Uterus (tissue), 4 donors: ENCODE data around the gene HS6ST1. TPM values are rescaled to one million over a fixed set of nuclear protein-coding genes. Genes with fewer than 3 reads are reported as not detected.

Source experiments
- DNase-seq, 2 donors: peaks; one replicate each; pipeline ENCODE4 v3.0.0-alpha.2; 2019 to 2020
- H3K27ac ChIP-seq, 2 donors: fragments of 200-600 bp; sonication (generic); 1 replicate in 1 of 2; 2 replicates in 1 of 2; pipeline ENCODE4 v1.5.1; 2016 to 2018
- H3K27me3 ChIP-seq, 2 donors: fragments of 200-600 bp; sonication (generic); one replicate each; pipeline ENCODE4 v1.5.1; 2018 to 2019; ENCODE audit warnings: control low read depth in 1 of 2
- H3K36me3 ChIP-seq, 2 donors: fragments of 200-600 bp; sonication (generic); one replicate each; pipeline ENCODE4 v1.5.1; 2019; ENCODE audit warnings: control low read depth in 1 of 2
- H3K4me1 ChIP-seq, 2 donors: fragments of 200-600 bp; sonication (generic); one replicate each; pipeline ENCODE4 v1.5.1; 2018 to 2019; ENCODE audit warnings: control low read depth in 1 of 2
- H3K4me3 ChIP-seq, 2 donors: fragments of 200-600 bp; sonication (generic); 1 replicate in 1 of 2; 2 replicates in 1 of 2; pipeline ENCODE4 v1.5.1; 2018 to 2019; ENCODE audit warnings: mild to moderate bottlenecking in 1 of 2
- H3K9me3 ChIP-seq, 2 donors: fragments of 200-600 bp; sonication (generic); one replicate each; pipeline ENCODE4 v1.5.1; 2019; ENCODE audit warnings: control low read depth in 1 of 2
- POLR2A ChIP-seq, 2 donors: fragments of 450-650 bp; IDR thresholded peaks; one replicate each; pipeline ENCODE4 v1.6.1; 2016; ENCODE audit warnings: antibody characterized with exemption in 2 of 2, mild to moderate bottlenecking in 1 of 2, moderate library complexity in 1 of 2
- intact Hi-C: fragments of 100-400 bp; cut with DNase I; formaldehyde crosslinking; loops from one replicate; pipeline ENCODE4 v1.15.1; 2023; ENCODE audit warnings: low total_unique reads
- total RNA-seq, 4 donors: library from RNA; depleted of rRNA in 3 of 4; stranded (reverse); fragments of >200 nt in 3 of 4; gene quantifications; one replicate each; pipeline versions ENCODE4 v1.1.0 to v1.2.4, GENCODE V29; 2014 to 2023
- TF ChIP-seq, protein P1 (sequence below), 4 experiments: fragments of 200-600 bp in 2 of 4; fragments of 450-650 bp in 2 of 4; sonication (generic) in 2 of 4; IDR thresholded peaks; one replicate each; pipeline ENCODE4 v1.5.1; 2016 to 2019; ENCODE audit warnings: antibody characterized with exemption in 4 of 4, mild to moderate bottlenecking in 2 of 4, moderate library complexity in 1 of 4
- donor health status: DM: yes; HTN: yes; CAD: no.

The HS6ST1 gene
- total RNA-seq, 4 donors from 2014 or later, result 22.7 to 198 (median 37.4) TPM

DNA sequence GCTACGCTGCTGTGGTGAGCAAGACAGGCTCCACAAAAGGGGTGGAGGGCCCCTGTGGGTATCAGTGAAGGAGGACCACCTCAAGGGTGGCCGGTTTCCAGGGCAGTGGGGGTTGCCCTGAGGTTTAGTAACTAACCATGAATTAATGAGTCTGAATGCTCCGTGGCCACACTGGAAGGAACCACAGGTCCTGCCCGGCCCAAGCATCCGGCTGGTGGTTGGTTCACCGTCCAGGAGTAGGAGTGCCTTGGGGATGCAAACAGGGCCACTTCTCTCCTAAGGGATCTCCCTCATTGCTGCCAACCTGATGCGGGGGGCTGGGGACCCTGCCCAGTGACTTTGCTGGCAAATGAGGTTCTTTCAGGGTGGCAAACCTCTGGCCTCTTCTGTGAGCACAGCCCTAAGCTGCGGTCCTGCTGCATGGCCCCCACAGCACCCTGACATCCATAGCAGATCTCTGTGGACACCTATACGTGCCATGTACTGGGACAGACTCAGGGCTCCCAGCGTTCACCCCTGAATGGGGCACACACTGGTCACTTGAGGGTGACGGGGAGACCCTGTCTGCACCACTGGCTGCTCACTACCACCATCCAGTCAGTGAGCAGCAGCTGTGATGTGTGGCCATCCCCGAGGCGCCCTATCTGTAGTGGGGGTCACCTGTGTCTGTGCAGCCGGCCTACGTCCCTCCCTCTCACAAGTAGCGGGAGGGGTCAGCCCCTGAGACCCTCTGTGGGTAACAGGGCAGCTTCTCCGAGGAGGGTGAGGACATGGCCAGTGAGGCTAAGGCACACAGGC lies 41.6 kb downstream of the HS6ST1 start:
- H3K4me1 ChIP-seq, result no peaks in the 10 kb centered on the region
- H3K27me3 ChIP-seq, result no peaks in the 10 kb centered on the region
- H3K36me3 ChIP-seq, result no peaks in the 10 kb centered on the region
- TF ChIP-seq, protein P1, sequence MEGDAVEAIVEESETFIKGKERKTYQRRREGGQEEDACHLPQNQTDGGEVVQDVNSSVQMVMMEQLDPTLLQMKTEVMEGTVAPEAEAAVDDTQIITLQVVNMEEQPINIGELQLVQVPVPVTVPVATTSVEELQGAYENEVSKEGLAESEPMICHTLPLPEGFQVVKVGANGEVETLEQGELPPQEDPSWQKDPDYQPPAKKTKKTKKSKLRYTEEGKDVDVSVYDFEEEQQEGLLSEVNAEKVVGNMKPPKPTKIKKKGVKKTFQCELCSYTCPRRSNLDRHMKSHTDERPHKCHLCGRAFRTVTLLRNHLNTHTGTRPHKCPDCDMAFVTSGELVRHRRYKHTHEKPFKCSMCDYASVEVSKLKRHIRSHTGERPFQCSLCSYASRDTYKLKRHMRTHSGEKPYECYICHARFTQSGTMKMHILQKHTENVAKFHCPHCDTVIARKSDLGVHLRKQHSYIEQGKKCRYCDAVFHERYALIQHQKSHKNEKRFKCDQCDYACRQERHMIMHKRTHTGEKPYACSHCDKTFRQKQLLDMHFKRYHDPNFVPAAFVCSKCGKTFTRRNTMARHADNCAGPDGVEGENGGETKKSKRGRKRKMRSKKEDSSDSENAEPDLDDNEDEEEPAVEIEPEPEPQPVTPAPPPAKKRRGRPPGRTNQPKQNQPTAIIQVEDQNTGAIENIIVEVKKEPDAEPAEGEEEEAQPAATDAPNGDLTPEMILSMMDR (IDR thresholded peaks at IDR 0.05), result no peak
- no peak for TF ChIP-seq POLR2A (IDR thresholded peaks at IDR 0.05)
- H3K27ac ChIP-seq, result no peak overlapping the region
- DNase-seq, result no peak
- no peak overlapping the region for H3K4me3 ChIP-seq
- no peaks in the 10 kb centered on the region for H3K9me3 ChIP-seq
- intact Hi-C loops, result no loop called here

GRCh38 chr2:128275498-128276045 lies 43.1 kb downstream of the HS6ST1 start:
- DNase-seq, result no peak
- Histone ChIP-seq H3K27me3 (no peaks in the 10 kb centered on the region), H3K4me3 (no peak overlapping the region), H3K4me1 (no peaks in the 10 kb centered on the region), H3K36me3 (no peaks in the 10 kb centered on the region), H3K27ac (no peak overlapping the region), H3K9me3 (no peaks in the 10 kb centered on the region)
- intact Hi-C loops, result no loop called here
- no peak for TF ChIP-seq POLR2A (IDR thresholded peaks at IDR 0.05)
- TF ChIP-seq, protein P1 (IDR thresholded peaks at IDR 0.05), result no peak

- Histone ChIP-seq H3K9me3 (no peaks in the 10 kb centered on the region), H3K36me3 (no peaks in the 10 kb centered on the region), H3K27me3 (no peaks in the 10 kb centered on the region), H3K4me1 (no peaks in the 10 kb centered on the region), H3K27ac (no peak overlapping the region), H3K4me3 (no peak overlapping the region)
- no peak for TF ChIP-seq POLR2A (IDR thresholded peaks at IDR 0.05)
- TF ChIP-seq, protein P1 (IDR thresholded peaks at IDR 0.05), result no peak
- intact Hi-C loops, result no loop called here
- DNase-seq, result no peak
Observed at GRCh38 chr2:128274218-128274617, 44.5 kb downstream of the HS6ST1 start.

DNA sequence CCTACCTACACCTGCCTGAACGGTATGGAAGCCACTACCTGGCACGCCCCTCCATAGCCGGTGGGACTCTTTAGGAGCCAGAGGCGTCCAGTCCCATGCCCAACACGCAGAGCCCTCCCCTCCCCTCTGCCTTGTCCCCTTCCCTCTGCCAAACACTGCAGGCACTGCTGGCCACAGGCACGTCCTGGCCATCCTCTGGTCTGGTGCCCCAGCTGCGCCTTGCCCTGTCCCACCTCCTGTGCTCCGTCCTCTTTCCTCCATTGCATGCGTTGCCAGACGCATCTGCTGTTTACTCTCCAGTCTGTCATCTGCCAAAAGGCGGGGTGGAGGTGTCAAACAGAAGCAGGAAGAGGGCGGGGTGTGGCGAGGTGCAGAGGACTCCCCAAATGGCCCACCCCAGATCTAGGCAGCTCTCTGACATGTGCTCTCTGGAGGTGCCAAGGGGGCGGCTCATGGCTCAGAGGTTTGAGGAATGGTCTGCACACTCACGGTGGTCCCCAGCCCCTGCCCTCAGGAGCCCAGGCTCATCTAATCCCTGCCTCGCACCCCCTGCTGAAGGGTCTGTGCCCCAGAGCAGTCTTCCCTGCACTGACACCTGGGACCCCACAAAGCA lies 45.1 kb downstream of the HS6ST1 start:
- no peak for DNase-seq
- intact Hi-C loops, result no loop called here
- H3K36me3 ChIP-seq, result no peaks in the 10 kb centered on the region
- no peaks in the 10 kb centered on the region for H3K9me3 ChIP-seq
- no peaks in the 10 kb centered on the region for H3K27me3 ChIP-seq
- no peak overlapping the region for H3K4me3 ChIP-seq
- H3K4me1 ChIP-seq, result no peaks in the 10 kb centered on the region
- TF ChIP-seq POLR2A (IDR thresholded peaks at IDR 0.05), result no peak
- TF ChIP-seq, protein P1 (IDR thresholded peaks at IDR 0.05), result no peak
- no peak overlapping the region for H3K27ac ChIP-seq
